ENCODE measurements around the gene GCHFR. TPM values are rescaled to one million over a fixed set of nuclear protein-coding genes. Genes with fewer than 3 reads are reported as not detected.

The GCHFR gene
- total RNA-seq, 6 experiments from 2014 or later, result 65.4 to 181 (median 82.0) TPM

DNA sequence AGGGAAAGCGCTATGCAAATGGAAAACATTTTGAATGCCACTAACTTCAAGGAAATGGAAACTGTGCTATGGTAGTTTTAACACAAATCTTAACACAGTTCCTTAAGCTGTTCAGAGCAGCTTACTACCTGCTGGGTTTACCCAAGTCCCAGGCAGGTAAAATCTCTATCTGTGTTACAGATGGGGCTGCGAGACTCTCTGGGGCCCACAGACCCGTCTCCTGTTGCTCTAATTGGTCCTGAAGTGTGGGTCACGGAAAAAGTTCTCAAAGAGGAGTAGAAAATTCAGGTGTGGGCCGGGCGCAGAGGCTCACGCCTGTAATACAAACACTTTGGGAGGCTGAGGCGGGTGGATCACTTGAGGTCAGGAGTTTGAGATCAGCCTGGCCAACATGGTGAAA, 26.1 kb downstream of the GCHFR start:
- WGBS (ENCODE audit: insufficient coverage, low coverage, low lambda C conversion rate, missing lambda C conversion rate), result 82% methylated on average over 4 of the region's 8 CpGs
- intact Hi-C loops (cut with DNase I), result no loop called here
- H3K36me3 ChIP-seq, result no peaks in the 10 kb centered on the region
- ATAC-seq (no peak), DNase-seq (peak in 1 of 3 donors; percentile 20)
- no peak for TF ChIP-seq POLR2A (IDR thresholded peaks at IDR 0.05)
- TF ChIP-seq, protein P1, sequence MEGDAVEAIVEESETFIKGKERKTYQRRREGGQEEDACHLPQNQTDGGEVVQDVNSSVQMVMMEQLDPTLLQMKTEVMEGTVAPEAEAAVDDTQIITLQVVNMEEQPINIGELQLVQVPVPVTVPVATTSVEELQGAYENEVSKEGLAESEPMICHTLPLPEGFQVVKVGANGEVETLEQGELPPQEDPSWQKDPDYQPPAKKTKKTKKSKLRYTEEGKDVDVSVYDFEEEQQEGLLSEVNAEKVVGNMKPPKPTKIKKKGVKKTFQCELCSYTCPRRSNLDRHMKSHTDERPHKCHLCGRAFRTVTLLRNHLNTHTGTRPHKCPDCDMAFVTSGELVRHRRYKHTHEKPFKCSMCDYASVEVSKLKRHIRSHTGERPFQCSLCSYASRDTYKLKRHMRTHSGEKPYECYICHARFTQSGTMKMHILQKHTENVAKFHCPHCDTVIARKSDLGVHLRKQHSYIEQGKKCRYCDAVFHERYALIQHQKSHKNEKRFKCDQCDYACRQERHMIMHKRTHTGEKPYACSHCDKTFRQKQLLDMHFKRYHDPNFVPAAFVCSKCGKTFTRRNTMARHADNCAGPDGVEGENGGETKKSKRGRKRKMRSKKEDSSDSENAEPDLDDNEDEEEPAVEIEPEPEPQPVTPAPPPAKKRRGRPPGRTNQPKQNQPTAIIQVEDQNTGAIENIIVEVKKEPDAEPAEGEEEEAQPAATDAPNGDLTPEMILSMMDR (IDR thresholded peaks at IDR 0.05), result no peak
- H3K4me3 ChIP-seq, result no peak overlapping the region
- no peaks in the 10 kb centered on the region for H3K9me3 ChIP-seq
- peaks cover 0 to 37% (median 23%) of the 10 kb centered on the region in 4 donors for H3K4me1 ChIP-seq
- H3K27ac ChIP-seq, result no peak overlapping the region
- no peaks in the 10 kb centered on the region for H3K27me3 ChIP-seq

DNA sequence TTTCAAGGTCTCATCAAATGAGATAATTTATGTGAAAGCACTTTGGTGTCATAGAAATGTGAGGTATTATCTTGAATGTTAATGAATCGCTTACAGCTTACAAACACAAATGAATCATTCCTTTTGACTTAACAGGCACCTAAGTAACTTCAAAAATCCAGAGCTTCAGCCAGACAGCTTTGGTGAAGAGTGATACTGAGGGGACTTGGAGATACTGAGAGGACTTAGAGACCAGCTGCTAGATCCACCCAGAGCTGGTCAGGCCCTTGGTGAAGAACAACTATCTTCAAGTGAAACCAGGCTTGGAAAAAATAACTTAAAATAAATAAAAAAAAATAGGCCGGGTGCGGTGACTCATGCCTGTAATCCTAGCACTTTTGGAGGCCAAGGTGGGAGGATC, 26.9 kb downstream of the GCHFR start:
- Histone ChIP-seq H3K27me3 (no peaks in the 10 kb centered on the region), H3K4me1 (peaks cover 0 to 32% (median 20%) of the 10 kb centered on the region in 4 donors), H3K4me3 (no peak overlapping the region), H3K36me3 (no peaks in the 10 kb centered on the region), H3K9me3 (no peaks in the 10 kb centered on the region), H3K27ac (no peak overlapping the region)
- intact Hi-C loops (cut with DNase I), result no loop called here
- no peak for DNase-seq
- no peak for TF ChIP-seq POLR2A (IDR thresholded peaks at IDR 0.05)
- TF ChIP-seq, protein P1 (IDR thresholded peaks at IDR 0.05), result no peak
- WGBS (ENCODE audit: insufficient coverage, low coverage, low lambda C conversion rate, missing lambda C conversion rate), result 61% methylated on average over 3 of the region's 3 CpGs
- no peak for ATAC-seq

DNA sequence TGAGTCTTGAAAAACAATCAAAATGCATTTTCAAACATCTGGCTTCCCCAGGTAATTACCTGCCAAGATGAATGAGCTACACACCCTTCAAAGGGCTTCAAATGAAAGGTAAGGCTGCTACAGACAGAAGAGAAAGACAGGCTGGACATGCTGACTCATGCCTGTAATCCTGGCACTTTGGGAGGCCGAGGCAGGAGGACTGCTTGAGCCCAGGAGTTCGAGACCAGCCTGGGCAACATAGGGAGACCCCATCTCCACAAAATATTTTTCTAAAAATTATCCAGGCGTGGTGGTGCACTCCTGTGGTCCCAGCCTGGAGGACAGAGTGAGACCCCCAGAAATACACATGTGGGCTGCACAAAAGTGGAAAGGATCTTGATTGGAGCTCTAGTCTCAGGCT, 28.5 kb downstream of the GCHFR start:
- intact Hi-C loops (cut with DNase I), result no loop called here

DNA sequence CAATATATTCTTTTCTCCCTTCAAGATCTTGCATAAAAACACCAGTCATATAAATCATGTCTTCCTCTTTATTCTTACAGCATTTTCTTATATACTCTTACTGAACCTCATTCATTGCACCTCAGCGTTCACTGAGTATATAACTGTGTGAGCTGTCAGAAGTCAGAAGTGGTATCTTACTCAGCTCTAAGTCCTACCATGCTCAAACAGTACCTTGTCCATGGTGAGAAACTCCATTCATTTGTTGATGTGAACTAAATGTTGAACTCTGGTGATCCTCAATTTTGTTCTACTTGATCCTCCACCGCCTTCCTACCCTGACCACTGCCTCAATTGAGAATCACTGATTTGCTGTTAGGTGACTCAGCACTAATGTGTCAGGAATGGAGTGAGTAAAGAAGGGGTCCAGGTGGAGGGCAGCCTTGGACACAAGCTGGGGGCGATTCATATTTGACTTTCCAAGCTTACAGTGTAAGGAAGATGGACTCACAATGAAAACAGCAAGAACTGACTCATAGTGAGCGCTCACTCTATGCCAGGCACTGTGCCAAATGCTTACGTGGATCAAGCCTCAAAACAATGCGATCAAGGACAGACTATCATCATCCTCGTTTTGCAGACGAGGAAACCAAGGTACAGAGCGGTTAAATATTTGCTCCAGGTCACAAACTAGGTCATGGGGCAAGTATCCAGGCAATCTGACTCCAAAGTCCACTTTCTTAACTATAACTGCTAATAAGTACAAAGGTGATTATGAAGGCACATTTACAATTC, 29.5 kb downstream of the GCHFR start:
- Histone ChIP-seq H3K4me3 (no peak overlapping the region), H3K4me1 (peaks cover 0 to 29% (median 13%) of the 10 kb centered on the region in 4 donors), H3K9me3 (no peaks in the 10 kb centered on the region), H3K27me3 (no peaks in the 10 kb centered on the region), H3K36me3 (no peaks in the 10 kb centered on the region), H3K27ac (peak overlapping the region; percentile 69 to 81 (median 76))
- 20% methylated on average over 9 of the region's 9 CpGs for WGBS (ENCODE audit: insufficient coverage, low coverage, low lambda C conversion rate, missing lambda C conversion rate)
- ATAC-seq (peak; percentile 88 to 95 (median 90)), DNase-seq (peak; percentile 76 to 90 (median 85))
- TF ChIP-seq POLR2A (IDR thresholded peaks at IDR 0.05), result no peak
- TF ChIP-seq, protein P1 (IDR thresholded peaks at IDR 0.05), result no peak
- intact Hi-C loops (cut with DNase I), result no loop called here

More for the DNA sequence above, 28.5 kb downstream of the GCHFR start:
- ATAC-seq (no peak), DNase-seq (peak in 1 of 3 donors; percentile 5)
- H3K4me3 ChIP-seq, result no peak overlapping the region
- H3K36me3 ChIP-seq, result no peaks in the 10 kb centered on the region
- peaks cover 0 to 29% (median 17%) of the 10 kb centered on the region in 4 donors for H3K4me1 ChIP-seq
- no peaks in the 10 kb centered on the region for H3K9me3 ChIP-seq
- H3K27ac ChIP-seq, result peak overlapping the region in 2 of 3 donors; percentile 7
- 80% methylated on average over 1 of the region's 3 CpGs for WGBS (ENCODE audit: insufficient coverage, low coverage, low lambda C conversion rate, missing lambda C conversion rate)
- TF ChIP-seq, protein P1 (IDR thresholded peaks at IDR 0.05), result no peak
- TF ChIP-seq POLR2A (IDR thresholded peaks at IDR 0.05), result no peak
- H3K27me3 ChIP-seq, result no peaks in the 10 kb centered on the region

Measured in right lobe of liver (tissue), 6 donors.